HepG2 (cell line): ENCODE results near the gene POC1A. TPM values are rescaled to one million over a fixed set of nuclear protein-coding genes. Genes with fewer than 3 reads are reported as not detected.

ENCODE experiments used
- ADNP ChIP-seq: sonication (generic); formaldehyde crosslinking; IDR thresholded peaks from 2 replicates; pipeline ENCODE4 v1.4.0; 2020; ENCODE audit warnings: missing genetic modification reagents
- HMG20A ChIP-seq: IDR thresholded peaks from 2 replicates; pipeline ENCODE4 v1.6.1; 2016; ENCODE audit warnings: borderline replicate concordance
- PBX3 ChIP-seq: sonication (generic); formaldehyde crosslinking; IDR thresholded peaks from 2 replicates; pipeline ENCODE4 v1.8.1; 2023; ENCODE audit warnings: missing genetic modification reagents, inconsistent platforms, borderline replicate concordance
- SMC3 ChIP-seq: IDR thresholded peaks from 2 replicates; pipeline ENCODE4 v1.6.1; 2011; ENCODE audit warnings: low read length, improper control_type of control experiment
- STAG1 ChIP-seq: sonication (generic); formaldehyde crosslinking; IDR thresholded peaks from 2 replicates; pipeline ENCODE4 v1.4.0; 2020; ENCODE audit warnings: missing genetic modification reagents
- TCF7L2 ChIP-seq: IDR thresholded peaks from 2 replicates; pipeline ENCODE4 v1.6.1; 2011; ENCODE audit warnings: mild to moderate bottlenecking, low read depth, low read length, moderate library complexity
- USF2 ChIP-seq, 2 experiments: sonication (generic) in 1 of 2; formaldehyde crosslinking in 1 of 2; IDR thresholded peaks; 2 replicates each; pipeline versions ENCODE4 v1.5.1 to v1.6.1; 2011 to 2020; ENCODE audit warnings: borderline replicate concordance in 1 of 2, low read depth in 1 of 2, low read length in 1 of 2, mild to moderate bottlenecking in 1 of 2, missing genetic modification reagents in 1 of 2, moderate library complexity in 1 of 2
- ZBTB2 ChIP-seq: sonication (generic); formaldehyde crosslinking; IDR thresholded peaks from 2 replicates; pipeline ENCODE4 v1.8.0; 2022; ENCODE audit warnings: low read depth, missing genetic modification reagents
- polyA plus RNA-seq, 8 experiments: library from polyadenylated mRNA; depleted of rRNA in 3 of 8; stranded (reverse) in 7 of 8; unstranded in 1 of 8; fragments of >200 nt; fragmentation: Illumina TruSeq in 4 of 8; extraction: Trizol in 4 of 8; gene quantifications; 2 replicates each; pipeline versions ENCODE4 v1.2.1 to v1.2.3, GENCODE V29; 2011 to 2016; ENCODE audit warnings: low read depth in 4 of 8, missing spikeins in 1 of 8, mixed read lengths in 1 of 8; ENCODE audit not compliant: insufficient read depth in 1 of 8
- total RNA-seq, 5 experiments: library from RNA; depleted of rRNA; stranded (reverse); fragments of >200 nt; fragmentation: Illumina TruSeq; extraction: Trizol; gene quantifications; 2 replicates each; pipeline ENCODE4 v1.2.3, GENCODE V29; 2016; ENCODE audit warnings: low read depth in 1 of 5
- TF ChIP-seq, protein P1 (sequence below): sonication (generic); formaldehyde crosslinking; IDR thresholded peaks from 2 replicates; pipeline ENCODE4 v1.8.0; 2022; ENCODE audit warnings: mild to moderate bottlenecking, missing genetic modification reagents, moderate library complexity
- TF ChIP-seq, protein P2 (sequence below): sonication (generic); formaldehyde crosslinking; IDR thresholded peaks from 2 replicates; pipeline ENCODE4 v1.9.0; 2022; ENCODE audit warnings: missing genetic modification reagents, mild to moderate bottlenecking, borderline replicate concordance
- TF ChIP-seq, protein P3 (sequence below): sonication (generic); formaldehyde crosslinking; IDR thresholded peaks from 2 replicates; pipeline ENCODE4 v1.5.0; 2020; ENCODE audit warnings: mild to moderate bottlenecking, missing genetic modification reagents, borderline replicate concordance

Gene POC1A
- total and polyA plus RNA-seq, 2 of the 13 experiments (the other 11 are each of a cell fraction or from before 2014, with no cell fraction given) = 14.6 to 20.0 TPM

- no peak for TF ChIP-seq ZBTB2 (CRISPR knock-in tag)
- TF ChIP-seq, protein P1, sequence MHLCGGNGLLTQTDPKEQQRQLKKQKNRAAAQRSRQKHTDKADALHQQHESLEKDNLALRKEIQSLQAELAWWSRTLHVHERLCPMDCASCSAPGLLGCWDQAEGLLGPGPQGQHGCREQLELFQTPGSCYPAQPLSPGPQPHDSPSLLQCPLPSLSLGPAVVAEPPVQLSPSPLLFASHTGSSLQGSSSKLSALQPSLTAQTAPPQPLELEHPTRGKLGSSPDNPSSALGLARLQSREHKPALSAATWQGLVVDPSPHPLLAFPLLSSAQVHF (CRISPR knock-in tag) = no peak; the same call in 1 of the 2 replicates
- no peak for TF ChIP-seq USF2 (IDR thresholded peaks at IDR 0.05; ENCODE audit: low read depth, low read length)
- no peak for TF ChIP-seq USF2 (CRISPR knock-in tag; IDR thresholded peaks at IDR 0.05; ENCODE audit: borderline replicate concordance)
- TF ChIP-seq, protein P2, sequence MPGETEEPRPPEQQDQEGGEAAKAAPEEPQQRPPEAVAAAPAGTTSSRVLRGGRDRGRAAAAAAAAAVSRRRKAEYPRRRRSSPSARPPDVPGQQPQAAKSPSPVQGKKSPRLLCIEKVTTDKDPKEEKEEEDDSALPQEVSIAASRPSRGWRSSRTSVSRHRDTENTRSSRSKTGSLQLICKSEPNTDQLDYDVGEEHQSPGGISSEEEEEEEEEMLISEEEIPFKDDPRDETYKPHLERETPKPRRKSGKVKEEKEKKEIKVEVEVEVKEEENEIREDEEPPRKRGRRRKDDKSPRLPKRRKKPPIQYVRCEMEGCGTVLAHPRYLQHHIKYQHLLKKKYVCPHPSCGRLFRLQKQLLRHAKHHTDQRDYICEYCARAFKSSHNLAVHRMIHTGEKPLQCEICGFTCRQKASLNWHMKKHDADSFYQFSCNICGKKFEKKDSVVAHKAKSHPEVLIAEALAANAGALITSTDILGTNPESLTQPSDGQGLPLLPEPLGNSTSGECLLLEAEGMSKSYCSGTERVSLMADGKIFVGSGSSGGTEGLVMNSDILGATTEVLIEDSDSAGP = peak; percentile 67
- TF ChIP-seq SMC3 = no peak
- peak; percentile 59; the same call in 1 of the 2 replicates for TF ChIP-seq HMG20A
- no peak for TF ChIP-seq STAG1 (CRISPR knock-in tag)
- TF ChIP-seq PBX3 (CRISPR knock-in tag) = no peak
- no peak for TF ChIP-seq ADNP (CRISPR knock-in tag)
- TF ChIP-seq, protein P3, sequence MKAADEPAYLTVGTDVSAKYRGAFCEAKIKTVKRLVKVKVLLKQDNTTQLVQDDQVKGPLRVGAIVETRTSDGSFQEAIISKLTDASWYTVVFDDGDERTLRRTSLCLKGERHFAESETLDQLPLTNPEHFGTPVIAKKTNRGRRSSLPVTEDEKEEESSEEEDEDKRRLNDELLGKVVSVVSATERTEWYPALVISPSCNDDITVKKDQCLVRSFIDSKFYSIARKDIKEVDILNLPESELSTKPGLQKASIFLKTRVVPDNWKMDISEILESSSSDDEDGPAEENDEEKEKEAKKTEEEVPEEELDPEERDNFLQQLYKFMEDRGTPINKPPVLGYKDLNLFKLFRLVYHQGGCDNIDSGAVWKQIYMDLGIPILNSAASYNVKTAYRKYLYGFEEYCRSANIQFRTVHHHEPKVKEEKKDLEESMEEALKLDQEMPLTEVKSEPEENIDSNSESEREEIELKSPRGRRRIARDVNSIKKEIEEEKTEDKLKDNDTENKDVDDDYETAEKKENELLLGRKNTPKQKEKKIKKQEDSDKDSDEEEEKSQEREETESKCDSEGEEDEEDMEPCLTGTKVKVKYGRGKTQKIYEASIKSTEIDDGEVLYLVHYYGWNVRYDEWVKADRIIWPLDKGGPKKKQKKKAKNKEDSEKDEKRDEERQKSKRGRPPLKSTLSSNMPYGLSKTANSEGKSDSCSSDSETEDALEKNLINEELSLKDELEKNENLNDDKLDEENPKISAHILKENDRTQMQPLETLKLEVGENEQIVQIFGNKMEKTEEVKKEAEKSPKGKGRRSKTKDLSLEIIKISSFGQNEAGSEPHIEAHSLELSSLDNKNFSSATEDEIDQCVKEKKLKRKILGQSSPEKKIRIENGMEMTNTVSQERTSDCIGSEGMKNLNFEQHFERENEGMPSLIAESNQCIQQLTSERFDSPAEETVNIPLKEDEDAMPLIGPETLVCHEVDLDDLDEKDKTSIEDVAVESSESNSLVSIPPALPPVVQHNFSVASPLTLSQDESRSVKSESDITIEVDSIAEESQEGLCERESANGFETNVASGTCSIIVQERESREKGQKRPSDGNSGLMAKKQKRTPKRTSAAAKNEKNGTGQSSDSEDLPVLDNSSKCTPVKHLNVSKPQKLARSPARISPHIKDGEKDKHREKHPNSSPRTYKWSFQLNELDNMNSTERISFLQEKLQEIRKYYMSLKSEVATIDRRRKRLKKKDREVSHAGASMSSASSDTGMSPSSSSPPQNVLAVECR (CRISPR knock-in tag) = peak; percentile 72; the same call in 1 of the 2 replicates
- TF ChIP-seq TCF7L2 = no peak
These were observed 73.1 kb downstream of the POC1A start (continued) for GRCh38 chr3:52080830-52081719.
